ENCODE results near the gene KCNG2.

KCNG2 gene

GRCh38 chr18:79947881-79948610, 150.3 kb downstream of the KCNG2 start:
- Histone ChIP-seq H3K27ac (ENCODE audit: low read length) (no peak overlapping the region), H3K4me1 (ENCODE audit: control insufficient read depth in 1 of 2, insufficient read depth in 2 of 2, low read length in 2 of 2) (peaks cover 4 to 48% of the 10 kb centered on the region in 2 donors), H3K9me3 (ENCODE audit: control insufficient read depth in 1 of 2, low read length in 2 of 2) (no peaks in the 10 kb centered on the region), H3K4me3 (ENCODE audit: low read depth in 1 of 2, low read length in 2 of 2) (no peak overlapping the region), H3K27me3 (ENCODE audit: low read depth, low read length) (no peaks in the 10 kb centered on the region), H3K36me3 (ENCODE audit: control insufficient read depth in 1 of 2, insufficient read depth in 2 of 2, low read length in 2 of 2) (peaks cover 2 to 7% of the 10 kb centered on the region in 2 donors)

GRCh38 chr18:79948719-79949411, 151.1 kb downstream of the KCNG2 start:
- Histone ChIP-seq H3K27ac (ENCODE audit: low read length) (no peak overlapping the region), H3K27me3 (ENCODE audit: low read depth, low read length) (no peaks in the 10 kb centered on the region), H3K36me3 (ENCODE audit: control insufficient read depth in 1 of 2, insufficient read depth in 2 of 2, low read length in 2 of 2) (no peaks in the 10 kb centered on the region), H3K9me3 (ENCODE audit: control insufficient read depth in 1 of 2, low read length in 2 of 2) (no peaks in the 10 kb centered on the region), H3K4me1 (ENCODE audit: control insufficient read depth in 1 of 2, insufficient read depth in 2 of 2, low read length in 2 of 2) (peaks cover 4 to 48% of the 10 kb centered on the region in 2 donors), H3K4me3 (ENCODE audit: low read depth in 1 of 2, low read length in 2 of 2) (no peak overlapping the region)

All from muscle layer of duodenum (tissue), 2 donors.